ENCODE results near the gene XYLT2. TPM values are rescaled to one million over a fixed set of nuclear protein-coding genes. Genes with fewer than 3 reads are reported as not detected.

Gene XYLT2
- total RNA-seq, 1 experiment from 2014 or later, result 26.4 TPM

- peak overlapping the region in 1 of 2 experiments; percentile 6; a peak in 1 of 5 replicates for H3K4me3 Mint-ChIP-seq
- peaks cover 22 to 23% of the 10 kb centered on the region in 2 experiments for H3K4me1 Mint-ChIP-seq
- Histone ChIP-seq H2BK120ac (ENCODE audit: low read depth, low read length, poor library complexity, severe bottlenecking) (no peak overlapping the region), H3K79me1 (ENCODE audit: insufficient read depth, low read depth, low read length, poor library complexity, severe bottlenecking) (peaks cover 8% of the 10 kb centered on the region), H3K23ac (ENCODE audit: insufficient read length, low read depth, low read length) (no peak overlapping the region), H4K20me1 (ENCODE audit: control insufficient read depth, insufficient read depth, insufficient read length) (peaks cover 3% of the 10 kb centered on the region), H4K91ac (ENCODE audit: insufficient read length, low read depth, low read length) (no peak overlapping the region), H3K14ac (ENCODE audit: insufficient read depth, low read length) (no peak overlapping the region), H3T11ph (ENCODE audit: low read length) (no peak overlapping the region), H3K4me1 (ENCODE audit: insufficient read depth, low read length) (peaks cover 2% of the 10 kb centered on the region), H2BK15ac (ENCODE audit: low read depth, low read length) (no peak overlapping the region), H3K9ac (ENCODE audit: extremely low read depth, insufficient read length, low read length) (no peak overlapping the region), H3K4ac (ENCODE audit: low read depth, low read length) (no peak overlapping the region), H4K5ac (ENCODE audit: insufficient read length, low read depth, low read length) (no peak overlapping the region), H3K79me2 (ENCODE audit: insufficient read depth, low read length) (peaks cover 3% of the 10 kb centered on the region; the same call in 1 of the 2 replicates), H3K18ac (ENCODE audit: insufficient read length, low read depth, low read length) (no peak overlapping the region), H2BK5ac (ENCODE audit: insufficient read length, low read length) (no peak overlapping the region), H4K8ac (replicated peaks; ENCODE audit: insufficient read length, low read depth, low read length) (no peak overlapping the region), H2AK5ac (ENCODE audit: insufficient read length, low read length) (no peak overlapping the region), H3K27ac (ENCODE audit: insufficient read length, low read depth, low read length) (no peak overlapping the region), H3K23me2 (ENCODE audit: insufficient read length, low read depth, low read length, poor library complexity, severe bottlenecking) (no peaks in the 10 kb centered on the region), H3K56ac (ENCODE audit: insufficient read length, low read depth, low read length) (no peak overlapping the region), H3K27me3 (ENCODE audit: insufficient read depth, low read length) (no peaks in the 10 kb centered on the region), H3K9me3 (ENCODE audit: control insufficient read depth, low read depth, low read length) (no peaks in the 10 kb centered on the region), H2BK12ac (ENCODE audit: insufficient read length, low read depth, low read length) (no peak overlapping the region), H3K4me2 (ENCODE audit: insufficient read depth, insufficient read length, low read length) (no peak overlapping the region), H2BK20ac (ENCODE audit: low read depth, low read length, poor library complexity, severe bottlenecking) (no peak overlapping the region), H2AFZ (ENCODE audit: low read length) (no peak overlapping the region)
- no peak for DNase-seq
- no peaks in the 10 kb centered on the region for H3K9me3 Mint-ChIP-seq
- no CpG with 5 or more reads among the region's 5 CpGs for WGBS (ENCODE audit: extremely low coverage, insufficient read length, low lambda C conversion rate)
- H3K36me3 Mint-ChIP-seq (ENCODE audit: insufficient read depth in 1 of 3, low read depth in 3 of 3), result peaks cover 20 to 57% (median 55%) of the 10 kb centered on the region in 3 experiments
- H3K27ac Mint-ChIP-seq, result no peak overlapping the region
- TF ChIP-seq CTCF (conservative IDR thresholded peaks at IDR 0.05), result no peak
- H3K27me3 Mint-ChIP-seq (ENCODE audit: low read depth), result no peaks in the 10 kb centered on the region
Measured at GRCh38 chr17:50370052-50370451, 24.1 kb downstream of the XYLT2 start.
